HG03432 (cell line): ENCODE results near the gene RAE1.
"Not testable (repeated sequence)": the region's sequence is repeated elsewhere in the genome, so short reads cannot be mapped to it uniquely, and the experiment has no call there.

Experiments
- ATAC-seq: cut with Tn5 transposase; IDR thresholded peaks from one replicate; pipeline ENCODE4 v1.9.1; 2021; ENCODE audit warnings: mild to moderate bottlenecking, moderate library complexity; ENCODE audit not compliant: unreplicated experiment

RAE1 gene

GRCh38 chr20:57325632-57326356 lies 25.3 kb upstream of the RAE1 start:
- ATAC-seq = no peak

GRCh38 chr20:57326667-57327455 lies 24.2 kb upstream of the RAE1 start:
- no peak for ATAC-seq

GRCh38 chr20:57327820-57328219 lies 23.2 kb upstream of the RAE1 start:
- no peak for ATAC-seq

- ATAC-seq = no peak
These were observed 21.3 kb upstream of the RAE1 start, which contains the start of gene SPO11 for GRCh38 chr20:57329608-57330221. Gene SPO11 (plus strand): TSS chr20:57329803. CDS start chr20:57329868, 65 bp downstream.

GRCh38 chr20:57330998-57331397 lies 20.1 kb upstream of the RAE1 start:
- no peak for ATAC-seq

DNA sequence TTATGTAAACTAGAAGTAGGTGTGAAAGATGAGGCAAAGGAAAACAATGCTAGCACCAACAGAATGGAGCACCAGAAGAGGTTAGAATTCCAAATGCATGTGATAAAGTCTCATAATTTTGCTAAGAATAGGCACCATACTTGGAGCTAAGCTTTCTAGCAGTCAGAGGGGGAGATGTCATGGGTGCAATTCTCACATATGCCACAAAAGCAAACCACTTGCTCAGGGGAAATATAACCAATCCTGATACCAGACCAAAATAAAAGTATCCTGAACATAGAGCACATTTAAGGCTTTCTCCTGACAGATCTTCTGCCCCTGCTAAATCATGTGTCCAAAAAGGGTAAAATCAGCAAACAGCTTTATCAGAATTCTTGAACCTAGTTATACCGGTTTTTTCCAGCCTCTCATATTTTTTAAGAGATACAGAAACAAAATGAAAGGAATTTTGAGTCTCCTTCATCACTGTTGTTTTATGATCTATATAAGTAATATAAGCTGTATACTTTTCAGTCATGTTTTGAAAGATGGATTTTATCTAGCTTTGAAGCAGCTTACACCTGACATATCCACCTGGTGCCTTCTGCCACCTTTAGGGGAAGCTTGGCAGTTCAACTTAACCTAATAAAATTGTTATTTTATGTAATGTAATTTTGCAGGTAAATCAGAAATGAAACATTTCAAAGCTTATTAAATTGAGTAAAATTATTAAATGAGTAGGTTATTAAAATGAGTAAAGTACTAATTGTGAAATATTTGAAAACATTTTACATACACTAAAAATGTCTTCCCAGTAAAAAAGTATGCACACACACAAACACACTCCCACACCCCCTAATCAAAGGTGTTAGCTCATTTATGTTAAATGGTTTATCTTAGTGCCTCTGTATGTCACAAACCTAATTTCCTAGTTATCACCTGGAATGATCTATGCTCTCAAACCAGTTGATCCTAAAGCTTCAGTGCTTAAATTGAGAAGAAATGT lies 18.7 kb upstream of the RAE1 start:
- ATAC-seq = no peak

DNA sequence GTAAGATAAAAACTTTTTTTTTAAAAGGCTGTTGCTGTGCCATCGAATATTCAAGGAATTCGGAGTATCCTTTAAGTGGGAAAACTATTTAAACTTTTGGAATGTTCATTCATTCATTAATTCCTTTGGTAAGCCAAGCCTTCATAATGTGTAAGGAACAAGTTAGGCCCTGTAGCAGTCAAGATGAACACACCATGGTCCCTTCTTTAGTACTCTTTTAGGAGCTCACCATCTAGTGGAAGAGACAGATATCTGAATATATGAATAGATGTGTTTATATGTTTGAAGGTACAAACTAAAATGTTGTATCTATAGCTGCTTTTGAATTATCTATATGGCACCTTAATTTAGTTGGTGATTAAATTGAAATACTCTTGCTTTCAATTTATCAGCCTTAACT lies 15.7 kb upstream of the RAE1 start:
- ATAC-seq = no peak

GRCh38 chr20:57341663-57342062 lies 9.4 kb upstream of the RAE1 start:
- no peak for ATAC-seq

DNA sequence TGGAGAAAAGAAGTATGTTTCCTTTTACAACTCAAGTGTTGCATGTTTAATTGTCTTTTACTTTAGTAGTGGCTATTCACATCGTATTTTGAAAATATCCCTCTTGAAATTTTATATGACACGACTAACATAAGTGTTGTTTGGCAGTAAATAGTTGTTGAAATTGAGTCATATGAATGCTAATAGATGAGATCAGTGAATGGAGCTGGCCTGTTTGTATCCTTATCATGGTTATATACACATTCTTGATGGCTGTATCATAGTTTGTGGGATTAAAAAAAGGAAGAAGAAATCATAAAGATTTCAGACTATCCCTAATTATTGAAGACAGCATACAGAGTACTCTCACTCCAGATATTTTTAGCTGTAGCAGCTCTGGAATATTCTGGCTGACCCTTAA lies 8.2 kb upstream of the RAE1 start:
- ATAC-seq = no peak

- ATAC-seq = peak; percentile 41
These were observed 4.6 kb upstream of the RAE1 start for GRCh38 chr20:57346477-57346876.

- ATAC-seq = no peak
These were observed 3.7 kb upstream of the RAE1 start for GRCh38 chr20:57347393-57347792.

DNA sequence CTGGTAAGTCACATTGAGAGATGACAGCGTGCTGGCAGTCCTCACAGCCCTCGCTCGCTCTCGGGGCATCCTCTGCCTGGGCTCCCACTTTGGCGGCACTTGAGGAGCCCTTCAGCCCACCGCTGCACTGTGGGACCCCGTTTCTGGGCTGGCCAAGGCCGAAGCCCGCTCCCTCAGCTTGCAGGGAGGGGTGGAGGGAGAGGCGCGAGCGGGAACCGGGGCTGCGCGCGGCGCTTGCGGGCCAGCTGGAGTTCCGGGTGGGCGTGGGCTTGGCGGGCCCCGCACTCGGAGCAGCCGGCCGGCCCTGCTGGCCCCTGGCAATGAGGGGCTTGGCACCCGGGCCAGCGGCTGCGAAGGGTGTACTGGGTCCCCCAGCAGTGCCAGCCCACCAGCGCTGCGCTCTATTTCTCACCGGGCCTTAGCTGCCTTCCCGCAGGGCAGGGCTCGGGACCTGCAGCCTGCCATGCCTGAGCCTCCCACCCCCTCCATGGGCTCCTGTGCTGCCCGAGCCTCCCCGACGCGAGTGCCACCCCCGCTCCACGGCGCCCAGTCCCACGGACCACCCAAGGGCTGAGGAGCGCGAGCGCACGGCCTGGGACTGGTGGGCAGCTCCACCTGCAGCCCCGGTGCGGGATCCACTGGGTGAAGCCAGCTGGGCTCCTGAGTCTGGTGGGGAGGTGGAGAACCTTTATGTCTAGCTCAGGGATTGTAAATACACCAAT lies 2.7 kb upstream of the RAE1 start:
- ATAC-seq = not testable (repeated sequence)

- ATAC-seq = not testable (repeated sequence)
These were observed 2.0 kb upstream of the RAE1 start for GRCh38 chr20:57348922-57349574.

- ATAC-seq = no peak
These were observed 859 bp upstream of the RAE1 start for GRCh38 chr20:57350081-57350710.

DNA sequence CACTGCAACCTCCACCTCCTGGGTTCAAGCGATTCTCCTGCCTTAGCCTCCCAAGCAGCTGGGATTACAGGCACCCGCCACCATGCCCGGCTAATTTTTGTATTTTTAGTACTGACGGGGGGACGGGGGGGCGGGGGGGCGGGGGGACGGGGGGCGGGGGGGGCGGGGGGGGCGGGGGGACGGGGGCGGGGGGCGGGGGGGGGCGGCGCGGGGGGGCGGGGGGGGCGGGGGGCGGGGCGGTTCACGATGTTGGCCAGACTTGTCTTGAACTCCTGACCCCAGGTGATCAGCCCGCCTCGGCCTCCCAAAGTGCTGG lies 371 bp upstream of the RAE1 start:
- not testable (repeated sequence) for ATAC-seq

DNA sequence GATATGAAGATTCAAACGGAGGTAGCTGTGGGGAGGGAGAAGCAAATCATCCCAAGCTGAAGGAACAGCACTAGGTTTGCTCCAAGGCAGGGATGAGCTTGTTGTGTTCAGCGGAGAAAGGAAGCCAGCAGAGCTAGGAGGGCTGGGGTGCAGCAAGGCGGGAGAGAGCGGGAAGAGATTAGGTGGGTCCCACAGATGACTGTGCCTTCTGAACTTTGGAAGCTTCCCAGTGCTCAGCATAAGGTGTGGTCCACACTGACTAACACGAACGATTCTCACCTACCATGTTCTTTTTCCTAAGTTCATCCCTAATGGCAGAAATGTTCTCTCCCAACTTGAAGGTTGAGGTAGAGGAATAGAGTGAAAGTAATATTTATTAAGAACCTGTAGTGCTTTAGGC lies 1.2 kb downstream of the RAE1 start:
- ATAC-seq = no peak

DNA sequence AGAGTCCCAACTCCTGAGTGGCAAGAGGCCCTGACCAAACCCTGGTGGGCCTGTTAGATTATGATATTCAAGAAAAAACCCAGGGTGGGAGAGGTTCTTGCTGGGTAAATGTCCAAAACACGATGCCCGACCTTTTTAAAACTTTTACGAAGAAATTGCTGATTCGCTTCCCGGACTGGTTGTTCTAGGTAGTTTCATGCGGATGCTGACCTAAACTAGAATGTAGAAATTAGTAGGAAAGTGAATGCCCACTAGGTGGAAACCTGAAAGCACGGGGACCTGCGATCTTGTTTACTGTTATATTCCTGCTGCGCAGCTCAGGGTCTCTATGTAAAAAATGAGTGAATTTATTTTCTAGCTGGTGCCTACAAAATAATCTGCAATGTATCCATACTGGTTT lies 2.3 kb downstream of the RAE1 start:
- no peak for ATAC-seq

DNA sequence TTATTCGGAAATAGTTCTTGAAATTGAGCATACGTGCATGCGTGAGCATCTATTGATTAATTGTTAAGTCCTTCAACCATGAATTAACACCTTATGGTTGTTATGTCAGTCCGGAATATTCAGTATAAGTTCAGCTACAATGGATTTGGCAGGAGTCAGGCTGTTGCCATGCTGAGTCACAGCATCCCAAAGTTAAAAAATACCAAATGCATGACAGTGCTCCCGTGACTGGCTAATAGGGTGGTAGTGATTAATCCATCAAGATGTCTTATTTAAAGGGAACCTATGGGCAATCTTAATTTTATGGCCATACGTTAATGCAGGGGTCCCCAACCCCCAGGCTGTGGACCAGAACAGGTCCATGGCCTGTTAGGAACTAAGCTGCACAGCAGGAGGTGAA lies 10.5 kb downstream of the RAE1 start:
- ATAC-seq = no peak

- ATAC-seq = no peak
These were observed 13.4 kb downstream of the RAE1 start for GRCh38 chr20:57364451-57364850.
